ENCODE data around the gene C4A.
"Not testable (repeated sequence)": the region's sequence is repeated elsewhere in the genome, so short reads cannot be mapped to it uniquely, and the experiment has no call there.

Gene C4A

GRCh38 chr6:31981744-31982143, at the start of gene C4A:
Gene C4A (plus strand): TSS chr6:31982057. CDS start chr6:31982108, 51 bp downstream.
- DNase-seq (ENCODE audit: low spot score) = not testable (repeated sequence)

GRCh38 chr6:31932137-31932536, 49.7 kb upstream of the C4A start:
- DNase-seq (ENCODE audit: low spot score) = not testable (repeated sequence)

GRCh38 chr6:31933537-31933936, 48.3 kb upstream of the C4A start:
- no peak for DNase-seq (ENCODE audit: low spot score)

- DNase-seq (ENCODE audit: low spot score) = no peak
Observed at GRCh38 chr6:31935021-31935420, 46.8 kb upstream of the C4A start.

- DNase-seq (ENCODE audit: low spot score) = no peak
Observed at GRCh38 chr6:31935823-31936222, 46.0 kb upstream of the C4A start.

GRCh38 chr6:31940256-31940664, 41.6 kb upstream of the C4A start:
- DNase-seq (ENCODE audit: low spot score) = no peak

- no peak for DNase-seq (ENCODE audit: low spot score)
Observed at GRCh38 chr6:31943742-31944141, 38.1 kb upstream of the C4A start.

GRCh38 chr6:31945154-31945506, 36.7 kb upstream of the C4A start:
- DNase-seq (ENCODE audit: low spot score) = no peak

GRCh38 chr6:31945507-31946369, 36.1 kb upstream of the C4A start, which contains the start of gene CFB:
Gene CFB (plus strand): TSS chr6:31946095. CDS start chr6:31946222, 127 bp downstream.
- DNase-seq (ENCODE audit: low spot score) = no peak

- no peak for DNase-seq (ENCODE audit: low spot score)
Observed at GRCh38 chr6:31946370-31946885, 35.4 kb upstream of the C4A start.

GRCh38 chr6:31947070-31947675, 34.7 kb upstream of the C4A start:
- no peak for DNase-seq (ENCODE audit: low spot score)

- DNase-seq (ENCODE audit: low spot score) = no peak
Observed at GRCh38 chr6:31947864-31948263, 34.0 kb upstream of the C4A start.

- DNase-seq (ENCODE audit: low spot score) = no peak
Observed at GRCh38 chr6:31948306-31948705, 33.6 kb upstream of the C4A start.

- peak; percentile 8 for DNase-seq (ENCODE audit: low spot score)
Observed at GRCh38 chr6:31948753-31949413, 33.0 kb upstream of the C4A start.

GRCh38 chr6:31949926-31950548, 31.8 kb upstream of the C4A start:
- DNase-seq (ENCODE audit: low spot score) = no peak

GRCh38 chr6:31952140-31952805, 29.6 kb upstream of the C4A start:
- DNase-seq (ENCODE audit: low spot score) = peak; percentile 63

GRCh38 chr6:31952890-31953289, 29.0 kb upstream of the C4A start:
- DNase-seq (ENCODE audit: low spot score) = no peak

GRCh38 chr6:31954511-31954910, 27.3 kb upstream of the C4A start:
- no peak for DNase-seq (ENCODE audit: low spot score)

- no peak for DNase-seq (ENCODE audit: low spot score)
Observed at GRCh38 chr6:31956796-31957195, 25.1 kb upstream of the C4A start.

GRCh38 chr6:31958412-31958740, 23.5 kb upstream of the C4A start:
- DNase-seq (ENCODE audit: low spot score) = no peak

All from RKO (cell line).